Adrenal gland (tissue), 12 donors: Measurements from ENCODE around the gene ATP5PB. TPM values are rescaled to one million over a fixed set of nuclear protein-coding genes. Genes with fewer than 3 reads are reported as not detected.

ENCODE experiments used
- DNase-seq, 7 donors: peaks; one replicate each; pipeline ENCODE4 v3.0.0-alpha.2; 2019 to 2020
- H3K27ac ChIP-seq, 5 donors: fragments of 200-600 bp; sonication (generic) in 4 of 5; 1 replicate in 3 of 5; 2 replicates in 2 of 5; pipeline versions ENCODE4 v1.5.1 to v1.8.0; 2016 to 2020; ENCODE audit warnings: mild to moderate bottlenecking in 1 of 5
- H3K27me3 ChIP-seq: fragments of 200-600 bp; 2 replicates; pipeline ENCODE4 v1.8.0; 2021
- H3K36me3 ChIP-seq, 2 donors: fragments of 200-600 bp; replicated peaks in 1 of 2; 1 replicate in 1 of 2; 2 replicates in 1 of 2; pipeline versions ENCODE4 v1.5.1 to v1.8.0; 2018 to 2022
- H3K4me1 ChIP-seq, 2 donors: fragments of 200-600 bp; replicated peaks in 1 of 2; 1 replicate in 1 of 2; 2 replicates in 1 of 2; pipeline versions ENCODE4 v1.5.1 to v1.8.0; 2018 to 2021
- H3K4me3 ChIP-seq, 4 donors: fragments of 200-600 bp; sonication (generic) in 3 of 4; one replicate each; pipeline ENCODE4 v1.5.1; 2016 to 2018
- H3K9me3 ChIP-seq, 3 donors: fragments of 200-600 bp; sonication (generic) in 1 of 3; replicated peaks in 1 of 3; 1 replicate in 2 of 3; 2 replicates in 1 of 3; pipeline versions ENCODE4 v1.5.1 to v1.8.0; 2016 to 2021
- POLR2A ChIP-seq, 2 donors: fragments of 450-650 bp; IDR thresholded peaks; one replicate each; pipeline ENCODE4 v1.6.1; 2017; ENCODE audit warnings: antibody characterized with exemption in 2 of 2, mild to moderate bottlenecking in 2 of 2, moderate library complexity in 1 of 2
- WGBS, 4 donors: extraction: QIAGEN DNeasy Blood & Tissue Kit in 2 of 4; methylation state at CpG; one replicate each; pipeline versions ENCODE4 v1.1.5 to v1.1.7; 2013 to 2017; 5-methylcytosine and 5-hydroxymethylcytosine counted together
- intact Hi-C, 2 donors: fragments of 100-400 bp; cut with DNase I; formaldehyde crosslinking; loops; one replicate each; pipeline versions ENCODE4 v1.14.1 to v1.15.0; 2022 to 2023
- polyA plus RNA-seq, 3 donors: library from polyadenylated mRNA; stranded (reverse); fragments of 200-250 nt in 2 of 3; fragments of 350-450 nt in 1 of 3; fragmentation: Illumina TruSeq in 1 of 3; extraction: RNeasy Lipid Tissue Mini Kit (QIAGEN cat#74804) in 1 of 3; gene quantifications; one replicate each; pipeline ENCODE4 v1.2.3, GENCODE V29; 2013 to 2014
- total RNA-seq, 9 donors: library from RNA; depleted of rRNA in 4 of 9; stranded (reverse); fragments of >200 nt in 4 of 9; fragments of 120-200 nt in 1 of 9; fragmentation: NEBNext Ultra II Directional in 1 of 9; extraction: Animal tissue kit (Norgen Biotek cat#: 25700) in 1 of 9; gene quantifications; one replicate each; pipeline versions ENCODE4 v1.1.0 to v1.2.4, GENCODE V29; 2013 to 2023
- TF ChIP-seq, protein P1 (sequence below), 6 experiments: fragments of 450-650 bp in 4 of 6; fragments of 200-600 bp in 2 of 6; sonication (generic) in 1 of 6; IDR thresholded peaks; 1 replicate in 5 of 6; 2 replicates in 1 of 6; pipeline versions ENCODE4 v1.5.1 to v1.8.0; 2016 to 2021; ENCODE audit warnings: antibody characterized with exemption in 6 of 6, mild to moderate bottlenecking in 2 of 6, moderate library complexity in 1 of 6
- donor health status: healthy with polysubstance abuse.
- donor health status: Bipolar disorder and iron deficiency.
- donor health status: DM: yes; HTN: yes; CAD: no.
- donor health status: DM: no; HTN: no; CAD: no.
- donor health status: DM: no; HTN: no; CAD: no.
- donor health status: DM: yes; HTN: yes; CAD: no.

Gene ATP5PB
- total and polyA plus RNA-seq, 12 donors: 103 to 834 (median 245) TPM

DNA sequence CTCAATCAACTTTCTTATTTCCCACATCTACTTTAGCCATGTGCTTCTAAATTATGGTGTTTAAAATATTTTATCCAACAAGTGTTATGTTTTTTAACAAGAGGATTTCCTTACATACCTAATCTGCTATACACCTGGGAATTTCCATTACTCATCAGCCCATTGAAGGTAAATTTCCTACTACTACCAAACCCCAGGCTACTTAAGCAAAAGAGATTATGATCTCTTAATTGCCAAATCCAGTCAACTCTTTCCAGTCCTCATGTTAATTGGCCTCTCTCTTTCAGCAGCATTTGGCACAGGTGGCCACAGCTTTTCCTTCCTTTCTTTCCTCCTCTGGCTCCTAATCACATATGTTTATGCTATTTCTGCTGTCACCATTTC is 19.4 kb downstream of the ATP5PB start:
- peaks cover 3 to 9% of the 10 kb centered on the region in 2 donors for H3K4me1 ChIP-seq
- intact Hi-C loops: no loop called here
- no peaks in the 10 kb centered on the region for H3K9me3 ChIP-seq
- TF ChIP-seq, protein P1, sequence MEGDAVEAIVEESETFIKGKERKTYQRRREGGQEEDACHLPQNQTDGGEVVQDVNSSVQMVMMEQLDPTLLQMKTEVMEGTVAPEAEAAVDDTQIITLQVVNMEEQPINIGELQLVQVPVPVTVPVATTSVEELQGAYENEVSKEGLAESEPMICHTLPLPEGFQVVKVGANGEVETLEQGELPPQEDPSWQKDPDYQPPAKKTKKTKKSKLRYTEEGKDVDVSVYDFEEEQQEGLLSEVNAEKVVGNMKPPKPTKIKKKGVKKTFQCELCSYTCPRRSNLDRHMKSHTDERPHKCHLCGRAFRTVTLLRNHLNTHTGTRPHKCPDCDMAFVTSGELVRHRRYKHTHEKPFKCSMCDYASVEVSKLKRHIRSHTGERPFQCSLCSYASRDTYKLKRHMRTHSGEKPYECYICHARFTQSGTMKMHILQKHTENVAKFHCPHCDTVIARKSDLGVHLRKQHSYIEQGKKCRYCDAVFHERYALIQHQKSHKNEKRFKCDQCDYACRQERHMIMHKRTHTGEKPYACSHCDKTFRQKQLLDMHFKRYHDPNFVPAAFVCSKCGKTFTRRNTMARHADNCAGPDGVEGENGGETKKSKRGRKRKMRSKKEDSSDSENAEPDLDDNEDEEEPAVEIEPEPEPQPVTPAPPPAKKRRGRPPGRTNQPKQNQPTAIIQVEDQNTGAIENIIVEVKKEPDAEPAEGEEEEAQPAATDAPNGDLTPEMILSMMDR (IDR thresholded peaks at IDR 0.05): no peak
- TF ChIP-seq POLR2A (IDR thresholded peaks at IDR 0.05): no peak
- no peak overlapping the region for H3K27ac ChIP-seq
- no peak overlapping the region for H3K4me3 ChIP-seq
- H3K36me3 ChIP-seq: peaks cover 0 to 3% of the 10 kb centered on the region in 2 donors
- DNase-seq: no peak
- no peaks in the 10 kb centered on the region for H3K27me3 ChIP-seq

GRCh38 chr1:111469539-111469938 is 20.3 kb downstream of the ATP5PB start:
- H3K9me3 ChIP-seq: no peaks in the 10 kb centered on the region
- H3K27ac ChIP-seq: no peak overlapping the region
- TF ChIP-seq, protein P1 (IDR thresholded peaks at IDR 0.05): no peak
- no peak for TF ChIP-seq POLR2A (IDR thresholded peaks at IDR 0.05)
- H3K4me1 ChIP-seq: peaks cover 3 to 8% of the 10 kb centered on the region in 2 donors
- no peak for DNase-seq
- intact Hi-C loops: no loop called here
- H3K36me3 ChIP-seq: peaks cover 0 to 3% of the 10 kb centered on the region in 2 donors
- H3K27me3 ChIP-seq: no peaks in the 10 kb centered on the region
- no peak overlapping the region for H3K4me3 ChIP-seq

DNA sequence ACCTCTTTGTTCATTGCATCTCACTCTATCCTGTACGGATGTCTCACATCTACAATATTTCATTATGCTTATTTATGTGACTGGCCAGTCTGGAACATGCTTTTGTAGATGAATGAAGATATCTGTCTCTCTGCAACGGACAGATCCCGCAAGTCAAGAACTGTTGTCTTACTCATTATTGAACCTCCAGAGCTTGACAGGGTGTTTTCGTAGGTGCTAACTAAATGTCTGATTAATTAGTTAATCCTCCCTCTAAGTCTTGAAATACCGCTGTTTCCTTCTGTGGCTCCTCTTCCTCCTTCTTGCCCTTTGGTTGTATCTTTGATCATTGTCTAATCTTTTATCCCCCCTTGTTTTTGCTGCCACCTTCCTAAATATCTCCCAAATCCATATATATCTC is 21.3 kb downstream of the ATP5PB start:
- WGBS, 4 donors: 76 to 95% (median 88%) methylated on average over 5 of the region's 5 CpGs
- Histone ChIP-seq H3K4me1 (peaks cover 3 to 8% of the 10 kb centered on the region in 2 donors), H3K27me3 (no peaks in the 10 kb centered on the region), H3K27ac (peak overlapping the region in 1 of 5 donors; percentile 51), H3K4me3 (no peak overlapping the region), H3K36me3 (peaks cover 0 to 3% of the 10 kb centered on the region in 2 donors), H3K9me3 (no peaks in the 10 kb centered on the region)
- intact Hi-C loops: no loop called here
- DNase-seq: no peak
- no peak for TF ChIP-seq POLR2A (IDR thresholded peaks at IDR 0.05)
- TF ChIP-seq, protein P1 (IDR thresholded peaks at IDR 0.05): no peak

DNA sequence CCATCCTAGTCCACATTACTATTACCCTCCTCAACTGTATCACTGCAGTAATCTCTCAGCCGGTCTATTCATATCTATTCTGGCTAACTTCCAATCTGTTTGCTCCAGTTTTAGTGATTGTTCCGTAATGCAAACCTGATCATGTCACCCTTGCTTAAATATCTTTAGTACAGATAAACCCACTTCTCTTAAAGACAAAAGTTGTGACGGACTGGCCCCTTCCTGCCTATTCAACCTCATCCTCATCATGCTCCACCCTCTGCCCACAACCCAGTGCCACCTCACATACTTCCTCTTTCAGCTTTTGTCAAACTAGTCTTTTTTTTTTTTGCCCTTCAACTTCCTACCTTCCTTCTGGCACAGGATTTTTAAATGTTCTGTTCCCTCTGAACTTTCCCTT is 21.7 kb downstream of the ATP5PB start:
- Histone ChIP-seq H3K4me1 (peaks cover 3 to 12% of the 10 kb centered on the region in 2 donors), H3K27me3 (no peaks in the 10 kb centered on the region), H3K27ac (peak overlapping the region in 2 of 5 donors; percentile 22 to 51), H3K4me3 (no peak overlapping the region), H3K36me3 (peaks cover 0 to 3% of the 10 kb centered on the region in 2 donors), H3K9me3 (no peaks in the 10 kb centered on the region)
- intact Hi-C loops: no loop called here
- TF ChIP-seq POLR2A (IDR thresholded peaks at IDR 0.05): no peak
- TF ChIP-seq, protein P1 (IDR thresholded peaks at IDR 0.05): no peak
- whole genome bisulfite sequencing, 4 donors: 35 to 40% (median 37%) methylated on average over 3 of the region's 3 CpGs
- DNase-seq: peak in 5 of 7 donors; percentile 45 to 71 (median 63)
